Transverse colon (tissue), 4 donors: ENCODE measurements around the gene ASIC2. TPM values are rescaled to one million over a fixed set of nuclear protein-coding genes. Genes with fewer than 3 reads are reported as not detected.

ENCODE experiments used
- DNase-seq: peaks from one replicate; pipeline ENCODE4 v3.0.0-alpha.2; 2019
- H3K27ac ChIP-seq, 4 donors: fragments of 200-600 bp; sonication (generic); 2 replicates each; pipeline ENCODE4 v1.5.1; 2016 to 2018; ENCODE audit warnings: inconsistent platforms in 4 of 4
- H3K27me3 ChIP-seq: fragments of 200-600 bp; sonication (generic); 2 replicates; pipeline ENCODE4 v1.5.1; 2017; ENCODE audit warnings: inconsistent platforms
- H3K36me3 ChIP-seq, 4 donors: fragments of 200-600 bp; sonication (generic); 2 replicates each; pipeline ENCODE4 v1.5.1; 2017 to 2019; ENCODE audit warnings: inconsistent platforms in 4 of 4
- H3K4me1 ChIP-seq, 4 donors: fragments of 200-600 bp; sonication (generic); 2 replicates each; pipeline ENCODE4 v1.5.1; 2017 to 2020; ENCODE audit warnings: inconsistent platforms in 4 of 4
- H3K4me3 ChIP-seq, 4 donors: fragments of 200-600 bp; sonication (generic); 1 replicate in 1 of 4; 2 replicates in 3 of 4; pipeline versions ENCODE4 v1.5.1 to v1.6.1; 2017 to 2019; ENCODE audit warnings: inconsistent platforms in 4 of 4
- H3K9me3 ChIP-seq, 2 donors: fragments of 200-600 bp; sonication (generic); 2 replicates each; pipeline ENCODE4 v1.5.1; 2017 to 2019; ENCODE audit warnings: inconsistent platforms in 2 of 2
- CTCF ChIP-seq, 5 experiments: fragments of 200-600 bp in 3 of 5; fragments of 450-650 bp in 2 of 5; sonication (generic) in 3 of 5; IDR thresholded peaks; 1 replicate in 2 of 5; 2 replicates in 3 of 5; pipeline ENCODE4 v1.5.1; 2016 to 2017; ENCODE audit warnings: antibody characterized with exemption in 5 of 5, inconsistent platforms in 3 of 5, mild to moderate bottlenecking in 2 of 5, moderate library complexity in 1 of 5
- EP300 ChIP-seq: sonication (generic); formaldehyde crosslinking; IDR thresholded peaks from one replicate; pipeline ENCODE4 v1.6.1; 2017; ENCODE audit warnings: antibody characterized with exemption, low read depth
- POLR2A ChIP-seq: fragments of 450-650 bp; IDR thresholded peaks from one replicate; pipeline ENCODE4 v1.6.1; 2016; ENCODE audit warnings: antibody characterized with exemption, mild to moderate bottlenecking, moderate library complexity
- POLR2AphosphoS5 ChIP-seq, 3 donors: sonication (generic); formaldehyde crosslinking; IDR thresholded peaks; one replicate each; pipeline ENCODE4 v1.6.1; 2016; ENCODE audit warnings: antibody characterized with exemption in 3 of 3
- WGBS, 2 donors: methylation state at CpG; one replicate each; pipeline ENCODE4 v1.1.5; 2018; ENCODE audit warnings: low coverage in 1 of 2; 5-methylcytosine and 5-hydroxymethylcytosine counted together
- in situ Hi-C, 4 donors: fragments of 200-750 bp; cut with MboI; loops; one replicate each; pipeline versions ENCODE4 v1.15.0 to v1.15.1; 2017; ENCODE audit warnings: low sequenced_read_pairs in 3 of 4, low pct_ligation_motif_present in 1 of 4, low pct_unique_long_range_greater_than_20kb in 1 of 4
- intact Hi-C: fragments of 100-400 bp; cut with DNase I; formaldehyde crosslinking; loops from one replicate; pipeline ENCODE4 v1.15.1; 2023; ENCODE audit warnings: low total_unique reads
- total RNA-seq, 4 donors: library from RNA; depleted of rRNA; stranded (reverse); fragments of >200 nt; gene quantifications; one replicate each; pipeline ENCODE4 v1.1.0, GENCODE V29; 2016

ASIC2 gene
- total RNA-seq, 4 donors from 2014 or later, result 0.16 to 0.55 TPM; not detected in 2

GRCh38 chr17:33007186-33007585, 285.9 kb downstream of the ASIC2 start:
- intact Hi-C loops (no loop called here), in situ Hi-C loops (loop anchor here in 1 of 4 donors (10.0 kb wide), 1 partner anchor 72 kb away; no protein-coding TSS in a partner anchor)
- no peak overlapping the region for H3K27ac ChIP-seq
- no peak overlapping the region for H3K4me3 ChIP-seq
- 85 to 86% methylated on average over 7 of the region's 7 CpGs for WGBS, 2 donors
- no peaks in the 10 kb centered on the region for H3K36me3 ChIP-seq
- no peaks in the 10 kb centered on the region for H3K9me3 ChIP-seq
- H3K27me3 ChIP-seq, result no peaks in the 10 kb centered on the region
- H3K4me1 ChIP-seq, result no peaks in the 10 kb centered on the region
- TF ChIP-seq POLR2AphosphoS5 (IDR thresholded peaks at IDR 0.05), result no peak
- TF ChIP-seq CTCF (IDR thresholded peaks at IDR 0.05), result no peak
- TF ChIP-seq EP300, result no peak
- TF ChIP-seq POLR2A, result no peak
- DNase-seq, result no peak

DNA sequence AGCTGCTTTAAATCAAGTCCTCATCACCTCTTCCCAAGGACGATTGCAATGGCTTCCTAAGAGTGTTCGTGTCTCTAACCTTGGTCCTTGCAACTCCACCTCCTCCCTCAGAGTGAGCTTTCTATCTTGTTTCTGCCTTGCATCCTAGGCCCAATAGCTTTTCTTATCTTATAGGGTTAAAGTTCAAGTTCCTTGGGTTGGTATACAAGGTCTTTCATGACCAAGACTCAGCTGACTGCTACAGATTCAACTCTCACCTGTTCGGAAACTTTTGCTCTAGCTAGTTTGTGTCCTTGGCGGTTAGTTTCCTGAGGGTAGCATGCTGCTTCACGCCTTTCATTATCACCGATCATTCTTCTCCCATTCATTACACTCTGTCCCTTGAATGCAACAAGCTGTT, 290.8 kb downstream of the ASIC2 start:
- intact Hi-C loops, result no loop called here
- peaks cover 0 to 8% (median 4%) of the 10 kb centered on the region in 4 donors for H3K4me1 ChIP-seq
- H3K4me3 ChIP-seq, result no peak overlapping the region
- TF ChIP-seq POLR2A (no peak), EP300 (no peak), CTCF (IDR thresholded peaks at IDR 0.05) (no peak), POLR2AphosphoS5 (IDR thresholded peaks at IDR 0.05) (no peak)
- DNase-seq, result no peak
- in situ Hi-C loops, result loop anchor here in 1 of 4 donors (10.0 kb wide), 1 partner anchor 67 kb away; no protein-coding TSS in a partner anchor
- H3K36me3 ChIP-seq, result no peaks in the 10 kb centered on the region
- H3K27ac ChIP-seq, result no peak overlapping the region
- H3K27me3 ChIP-seq, result peaks cover 10% of the 10 kb centered on the region
- WGBS, 2 donors, result 88 to 90% methylated on average over 2 to 6 of the region's 6 CpGs
- H3K9me3 ChIP-seq, result no peaks in the 10 kb centered on the region

GRCh38 chr17:32998887-32999228, 294.2 kb downstream of the ASIC2 start:
- WGBS, 2 donors, result 31 to 56% methylated on average over 5 to 7 of the region's 7 CpGs
- intact Hi-C loops (loop anchor here (10.0 kb wide), 2 partner anchors 214 to 1886 kb away; no protein-coding TSS in a partner anchor), in situ Hi-C loops (loop anchor here in 1 of 4 donors (10.0 kb wide), 1 partner anchor 64 kb away; no protein-coding TSS in a partner anchor)
- peaks cover 10% of the 10 kb centered on the region for H3K27me3 ChIP-seq
- DNase-seq, result no peak
- H3K4me3 ChIP-seq, result no peak overlapping the region
- no peaks in the 10 kb centered on the region for H3K36me3 ChIP-seq
- H3K9me3 ChIP-seq, result no peaks in the 10 kb centered on the region
- H3K27ac ChIP-seq, result no peak overlapping the region
- peaks cover 0 to 11% (median 4%) of the 10 kb centered on the region in 4 donors for H3K4me1 ChIP-seq
- TF ChIP-seq POLR2A, result no peak
- no peak for TF ChIP-seq EP300
- no peak for TF ChIP-seq CTCF (IDR thresholded peaks at IDR 0.05)
- TF ChIP-seq POLR2AphosphoS5 (IDR thresholded peaks at IDR 0.05), result no peak

DNA sequence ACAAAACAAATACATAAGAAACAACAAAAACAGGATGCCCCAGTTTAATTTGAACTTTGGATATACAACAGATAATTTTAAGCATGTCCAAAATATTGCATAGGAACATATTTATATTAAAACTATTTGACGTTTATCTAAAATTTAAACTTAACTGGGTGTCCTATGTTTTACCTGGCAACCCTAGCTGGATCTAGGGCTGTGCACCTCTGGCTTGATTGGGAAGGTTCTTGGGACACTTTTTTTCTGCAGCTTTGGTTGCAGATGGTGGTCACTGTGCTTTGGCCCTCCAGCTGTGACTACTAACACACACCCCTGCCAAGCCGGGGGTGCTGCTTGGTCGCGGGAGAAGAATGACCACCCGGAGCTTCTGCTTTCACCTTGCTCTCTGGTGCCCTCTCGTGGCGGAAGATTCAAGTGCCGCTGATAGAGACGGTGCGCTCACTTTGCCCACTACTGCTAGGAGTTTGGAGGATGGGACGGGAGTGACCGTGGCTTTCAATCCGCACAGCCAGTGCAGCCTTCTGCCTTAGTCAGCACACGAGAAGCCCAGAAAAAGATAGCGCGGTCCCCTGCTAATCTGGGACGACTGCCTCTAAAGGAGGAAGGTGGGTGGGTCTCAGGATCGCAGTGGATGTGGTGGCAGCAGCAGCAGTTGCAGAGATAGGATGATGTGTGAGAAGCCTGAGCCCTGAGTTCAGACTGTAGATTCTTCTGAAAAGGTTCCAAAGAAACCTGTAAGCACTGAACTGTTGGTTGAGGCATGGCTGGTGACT, 294.8 kb downstream of the ASIC2 start:
- Histone ChIP-seq H3K27me3 (peaks cover 10% of the 10 kb centered on the region), H3K4me1 (peaks cover 0 to 12% (median 4%) of the 10 kb centered on the region in 4 donors), H3K36me3 (no peaks in the 10 kb centered on the region), H3K9me3 (no peaks in the 10 kb centered on the region), H3K4me3 (no peak overlapping the region), H3K27ac (no peak overlapping the region)
- in situ Hi-C loops, result loop anchor here in 1 of 4 donors (10.0 kb wide), 1 partner anchor 63 kb away; no protein-coding TSS in a partner anchor
- intact Hi-C loops, result loop anchor here (10.0 kb wide), 2 partner anchors 213 to 1887 kb away; no protein-coding TSS in a partner anchor
- WGBS, 2 donors, result 4% methylated on average over 11 of the region's 18 CpGs; no CpG with 5 or more reads in 1 of the 2 donors
- DNase-seq, result peak; percentile 87
- no peak for TF ChIP-seq POLR2AphosphoS5 (IDR thresholded peaks at IDR 0.05)
- TF ChIP-seq EP300, result no peak
- peak; percentile 84 to 93 (median 90) for TF ChIP-seq CTCF (IDR thresholded peaks at IDR 0.05)
- TF ChIP-seq POLR2A, result no peak
